ENCODE data around the gene SVIL.

- no peak for TF ChIP-seq EZH2 (IDR thresholded peaks at IDR 0.05; ENCODE audit: insufficient read depth, poor library complexity, severe bottlenecking)
- no peak for TF ChIP-seq EZH2phosphoT487 (IDR thresholded peaks at IDR 0.05; ENCODE audit: insufficient read depth, low read depth)
These were observed 59.7 kb downstream of the SVIL start for GRCh38 chr10:29575098-29575455.

Measured in GM23248 (cell line).